IMR-90 (cell line): ENCODE measurements around the gene SLC12A8. TPM values are rescaled to one million over a fixed set of nuclear protein-coding genes. Genes with fewer than 3 reads are reported as not detected.

Source experiments
- ATAC-seq: fragments of 200-7000 bp; cut with Tn5 transposase; 2 replicates; pipeline ENCODE4 v1.9.1; 2020; ENCODE audit warnings: low read depth, mild to moderate bottlenecking, moderate library complexity
- BruUV-seq: library from RNA; stranded (reverse); fragments of 400-500 nt; replicated peaks from 2 replicates; lab custom pipeline; 2021; lab: Mats Ljungman, UMichigan
- CTCF ChIA-PET: fragments of 300-600 bp; formaldehyde crosslinking; extraction: SDS; loops from one replicate; lab custom pipeline; 2021; ENCODE audit warnings: antibody characterized with exemption; lab: Yijun Ruan, JAX
- POLR2A ChIA-PET: fragments of 300-600 bp; sonication (Branson Sonifier 250); formaldehyde crosslinking; loops from one replicate; lab custom pipeline; 2022; ENCODE audit warnings: antibody characterized with exemption; ENCODE audit not compliant: unreplicated experiment; lab: Charles Lee
- DNase-seq: peaks from one replicate; pipeline ENCODE4 v3.0.0; 2013
- H2AFZ ChIP-seq: replicated peaks from 2 replicates; pipeline ENCODE3; 2013; ENCODE audit warnings: low read length, mild to moderate bottlenecking; ENCODE audit not compliant: poor library complexity
- H2AK5ac ChIP-seq: 2 replicates; pipeline ENCODE4 v1.6.1; 2013; ENCODE audit warnings: low read depth, low read length, inconsistent platforms
- H2AK9ac ChIP-seq: replicated peaks from 2 replicates; pipeline ENCODE3; 2013; ENCODE audit warnings: mild to moderate bottlenecking, low read depth, low read length, moderate library complexity; ENCODE audit not compliant: poor library complexity
- H2BK120ac ChIP-seq: 2 replicates; pipeline ENCODE4 v1.6.1; 2013; ENCODE audit warnings: low read depth, low read length, inconsistent platforms
- H2BK15ac ChIP-seq: 3 replicates; pipeline ENCODE4 v1.6.1; 2013; ENCODE audit warnings: low read depth, low read length, inconsistent platforms
- H2BK20ac ChIP-seq: 2 replicates; pipeline ENCODE4 v1.6.1; 2013; ENCODE audit warnings: low read depth, mild to moderate bottlenecking, inconsistent platforms, low read length, moderate library complexity
- H2BK5ac ChIP-seq: 2 replicates; pipeline ENCODE4 v1.6.1; 2013; ENCODE audit warnings: mild to moderate bottlenecking, low read depth, low read length, inconsistent platforms; ENCODE audit not compliant: poor library complexity, severe bottlenecking
- H3K14ac ChIP-seq: replicated peaks from 2 replicates; pipeline ENCODE4 v1.6.1; 2013; ENCODE audit warnings: low read depth, low read length, inconsistent platforms
- H3K18ac ChIP-seq: 2 replicates; pipeline ENCODE4 v1.6.1; 2013; ENCODE audit warnings: low read depth, low read length, control low read depth
- H3K23ac ChIP-seq: 2 replicates; pipeline ENCODE4 v1.6.1; 2013; ENCODE audit warnings: low read depth, low read length, inconsistent platforms
- H3K27ac ChIP-seq: 2 replicates; pipeline ENCODE4 v1.5.1; 2013; ENCODE audit warnings: mild to moderate bottlenecking, control low read depth, low read length; ENCODE audit not compliant: insufficient read depth
- H3K27me3 ChIP-seq: 2 replicates; pipeline ENCODE4 v1.6.1; 2013; ENCODE audit warnings: low read length; ENCODE audit not compliant: control insufficient read depth, insufficient read depth
- H3K36me3 ChIP-seq: 2 replicates; pipeline ENCODE4 v1.6.1; 2013; ENCODE audit warnings: low read length, mixed read lengths; ENCODE audit not compliant: control insufficient read depth, insufficient read depth
- H3K4ac ChIP-seq: 2 replicates; pipeline ENCODE4 v1.6.1; 2013; ENCODE audit warnings: low read depth, low read length, inconsistent platforms
- H3K4me1 ChIP-seq: 2 replicates; pipeline ENCODE4 v1.6.1; 2013; ENCODE audit warnings: low read length, mixed read lengths; ENCODE audit not compliant: control insufficient read depth, insufficient read depth
- H3K4me2 ChIP-seq: 2 replicates; pipeline ENCODE4 v1.6.1; 2013; ENCODE audit warnings: low read depth, mild to moderate bottlenecking, control low read depth, low read length, moderate library complexity
- H3K4me3 ChIP-seq: 2 replicates; pipeline ENCODE4 v1.5.1; 2013; ENCODE audit warnings: low read depth, mild to moderate bottlenecking, control low read depth, low read length, moderate library complexity; ENCODE audit not compliant: insufficient read depth
- H3K56ac ChIP-seq: 2 replicates; pipeline ENCODE4 v1.6.1; 2013; ENCODE audit warnings: low read length, inconsistent platforms; ENCODE audit not compliant: insufficient read depth; ENCODE audit errors: extremely low read depth
- H3K79me1 ChIP-seq, 2 experiments: 2 replicates each; pipeline ENCODE4 v1.6.1; 2013; ENCODE audit warnings: low read length in 2 of 2, inconsistent platforms in 1 of 2, low read depth in 1 of 2
- H3K9ac ChIP-seq: 2 replicates; pipeline ENCODE4 v1.6.1; 2013; ENCODE audit warnings: low read depth, low read length, control low read depth
- H3K9me1 ChIP-seq: 2 replicates; pipeline ENCODE4 v1.6.1; 2013; ENCODE audit warnings: low read length, inconsistent platforms; ENCODE audit not compliant: insufficient read depth
- H3K9me3 ChIP-seq: 2 replicates; pipeline ENCODE4 v1.6.1; 2013; ENCODE audit warnings: low read length; ENCODE audit not compliant: control insufficient read depth, insufficient read depth
- H4K20me1 ChIP-seq: 2 replicates; pipeline ENCODE4 v1.6.1; 2013; ENCODE audit warnings: low read length, inconsistent platforms; ENCODE audit not compliant: insufficient read depth
- H4K5ac ChIP-seq: 2 replicates; pipeline ENCODE4 v1.6.1; 2013; ENCODE audit warnings: mild to moderate bottlenecking, low read depth, low read length, control low read depth
- H4K8ac ChIP-seq, 2 experiments: 2 replicates each; pipeline ENCODE4 v1.6.1; 2013; ENCODE audit warnings: low read depth in 2 of 2, low read length in 2 of 2, control low read depth in 1 of 2, inconsistent platforms in 1 of 2
- H4K91ac ChIP-seq: 2 replicates; pipeline ENCODE4 v1.6.1; 2013; ENCODE audit warnings: low read depth, low read length, inconsistent platforms; ENCODE audit not compliant: insufficient read depth
- CHD1 ChIP-seq: IDR thresholded peaks from 2 replicates; pipeline ENCODE4 v1.6.1; 2012; ENCODE audit warnings: low read depth, low read length, improper control_type of control experiment
- ELK1 ChIP-seq: fragments of 150-350 bp; IDR thresholded peaks from 2 replicates; pipeline ENCODE4 v1.6.1; 2016; ENCODE audit warnings: low read depth, mild to moderate bottlenecking, low read length, moderate library complexity, borderline replicate concordance
- FOS ChIP-seq: fragments of 150-350 bp; IDR thresholded peaks from 2 replicates; pipeline ENCODE4 v1.6.1; 2016; ENCODE audit warnings: low read depth, low read length
- MAFK ChIP-seq: IDR thresholded peaks from 2 replicates; pipeline ENCODE4 v1.6.1; 2012; ENCODE audit warnings: low read depth, low read length, improper control_type of control experiment
- NFE2L2 ChIP-seq: fragments of 150-350 bp; IDR thresholded peaks from 2 replicates; pipeline ENCODE4 v1.6.1; 2016; ENCODE audit warnings: low read depth, mild to moderate bottlenecking, low read length
- POLR2A ChIP-seq: IDR thresholded peaks from 2 replicates; pipeline ENCODE4 v1.6.1; 2012; ENCODE audit warnings: mild to moderate bottlenecking, low read depth, low read length
- RFX5 ChIP-seq: IDR thresholded peaks from 2 replicates; pipeline ENCODE4 v1.8.0; 2012; ENCODE audit warnings: low read depth, mild to moderate bottlenecking, low read length, moderate library complexity
- SMC3 ChIP-seq: fragments of 150-350 bp; IDR thresholded peaks from 2 replicates; pipeline ENCODE4 v1.6.1; 2016; ENCODE audit warnings: low read depth, mild to moderate bottlenecking, antibody characterized with exemption, low read length, moderate library complexity
- WGBS, 2 experiments: methylation state at CpG; one replicate each; pipeline versions ENCODE4 v1.1.5 to v1.1.7; 2013; ENCODE audit warnings: missing lambda C conversion rate in 2 of 2; ENCODE audit not compliant: insufficient read length in 1 of 2; ENCODE audit errors: extremely low coverage in 2 of 2; 5-methylcytosine and 5-hydroxymethylcytosine counted together
- dilution Hi-C: fragments of 300-500 bp; cut with HindIII; formaldehyde crosslinking; loops from one replicate; pipeline ENCODE4 v1.14.3; 2018; ENCODE audit warnings: low sequenced_read_pairs; ENCODE audit not compliant: unreplicated experiment
- in situ Hi-C: fragments of 300-500 bp; cut with MboI; formaldehyde crosslinking; loops from 3 replicates; pipeline ENCODE4 v1.14.3; 2019; ENCODE audit warnings: low sequenced_read_pairs, inconsistent platforms, mixed read lengths
- intact Hi-C: fragments of 100-400 bp; cut with micrococcal nuclease; formaldehyde crosslinking; loops from 2 replicates; pipeline ENCODE4 v1.10.0; 2022
- polyA plus RNA-seq, 3 experiments: library from polyadenylated mRNA; depleted of rRNA; stranded (reverse); fragments of >200 nt; gene quantifications; 2 replicates each; pipeline ENCODE4 v1.2.3, GENCODE V29; 2012; ENCODE audit warnings: low replicate concordance in 1 of 3
- total RNA-seq: library from RNA; depleted of rRNA; stranded (reverse); fragments of >200 nt; gene quantifications from 2 replicates; pipeline ENCODE4 v1.2.3, GENCODE V29; 2012

Gene SLC12A8
- total and polyA plus RNA-seq, 2 of the 4 experiments (the other 2 are of a cell fraction), result 2.2 to 4.3 TPM

GRCh38 chr3:125103406-125103805 is 109.1 kb downstream of the SLC12A8 start:
- no TSS peak for BruUV-seq
- no peak overlapping the region for H2BK5ac ChIP-seq
- H2AK9ac ChIP-seq, result no peak overlapping the region
- no peak overlapping the region for H3K4me3 ChIP-seq
- ChIA-PET POLR2A (no interaction called here), CTCF (interaction anchor here (0.7 kb wide), 1 partner anchor 152 kb away, joined by 3 read pairs; no protein-coding TSS in a partner anchor)
- peaks cover 2% of the 10 kb centered on the region; the same call in 1 of the 2 replicates for H3K9me3 ChIP-seq
- dilution Hi-C loops (no loop called here), in situ Hi-C loops (no loop called here), intact Hi-C loops (no loop called here)
- H3K4me2 ChIP-seq, result no peak overlapping the region
- TF ChIP-seq NFE2L2 (no peak), RFX5 (no peak), CHD1 (no peak), POLR2A (no peak), ELK1 (no peak), MAFK (no peak), FOS (no peak), SMC3 (no peak)
- peak overlapping the region; percentile 12; the same call in 1 of the 2 replicates for H3K4ac ChIP-seq
- H2BK120ac ChIP-seq, result no peak overlapping the region
- H3K18ac ChIP-seq, result no peak overlapping the region
- H2AFZ ChIP-seq, result no peak overlapping the region
- no peak for DNase-seq
- no peak overlapping the region for H3K14ac ChIP-seq
- no CpG with 5 or more reads among the region's 1 CpG for WGBS, 2 experiments
- ATAC-seq, result no peak
- no peak overlapping the region for H4K8ac ChIP-seq
- peaks cover 12% of the 10 kb centered on the region for H3K4me1 ChIP-seq
- no peak overlapping the region for H4K5ac ChIP-seq
- H2BK15ac ChIP-seq, result no peak overlapping the region
- 0 out of 4 replicates have a peak, but pooled peaks cover 0 to 6% of the 10 kb centered on the region in 2 experiments for H3K79me1 ChIP-seq
- H4K20me1 ChIP-seq, result no peaks in the 10 kb centered on the region
- H3K27me3 ChIP-seq, result no peaks in the 10 kb centered on the region
- H2BK20ac ChIP-seq, result no peak overlapping the region
- H3K9me1 ChIP-seq, result peaks cover 12% of the 10 kb centered on the region
- no peaks in the 10 kb centered on the region; the same call in 1 of the 2 replicates for H3K36me3 ChIP-seq
- H3K56ac ChIP-seq, result no peak overlapping the region
- H4K91ac ChIP-seq, result no peak overlapping the region
- H3K27ac ChIP-seq, result no peak overlapping the region
- no peak overlapping the region for H3K9ac ChIP-seq
- no peak overlapping the region for H3K23ac ChIP-seq
- H2AK5ac ChIP-seq, result no peak overlapping the region
